H9 (cell line): ENCODE results near the gene ZNF664. TPM values are rescaled to one million over a fixed set of nuclear protein-coding genes. Genes with fewer than 3 reads are reported as not detected.

Source experiments
- DNase-seq: peaks from one replicate; pipeline ENCODE4 v3.0.0-alpha.2; 2017
- H2AFZ ChIP-seq: one replicate; pipeline ENCODE4 v1.6.1; 2013; ENCODE audit warnings: mild to moderate bottlenecking, low read length, control low read depth, moderate library complexity
- H2AK5ac ChIP-seq: 2 replicates; pipeline ENCODE4 v1.6.1; 2013; ENCODE audit warnings: low read length, control low read depth, mixed read lengths; ENCODE audit not compliant: insufficient read length
- H2BK120ac ChIP-seq: one replicate; pipeline ENCODE4 v1.6.1; 2013; ENCODE audit warnings: low read depth, mild to moderate bottlenecking, low read length, control low read depth, inconsistent platforms; ENCODE audit not compliant: poor library complexity, severe bottlenecking
- H2BK12ac ChIP-seq: 2 replicates; pipeline ENCODE4 v1.6.1; 2013; ENCODE audit warnings: low read length, control low read depth, mixed read lengths, low read depth; ENCODE audit not compliant: insufficient read length
- H2BK15ac ChIP-seq: 2 replicates; pipeline ENCODE4 v1.6.1; 2013; ENCODE audit warnings: low read depth, low read length, control low read depth
- H2BK20ac ChIP-seq: one replicate; pipeline ENCODE4 v1.6.1; 2013; ENCODE audit warnings: low read depth, mild to moderate bottlenecking, low read length, control low read depth, inconsistent platforms; ENCODE audit not compliant: poor library complexity, severe bottlenecking
- H2BK5ac ChIP-seq: 2 replicates; pipeline ENCODE4 v1.6.1; 2013; ENCODE audit warnings: low read length, control low read depth, mixed read lengths; ENCODE audit not compliant: insufficient read length
- H3K14ac ChIP-seq: 2 replicates; pipeline ENCODE4 v1.6.1; 2013; ENCODE audit warnings: low read length, control low read depth; ENCODE audit not compliant: insufficient read depth
- H3K18ac ChIP-seq: 2 replicates; pipeline ENCODE4 v1.6.1; 2013; ENCODE audit warnings: low read depth, mild to moderate bottlenecking, mixed read lengths, low read length, control low read depth; ENCODE audit not compliant: insufficient read length
- H3K23ac ChIP-seq: 2 replicates; pipeline ENCODE4 v1.6.1; 2013; ENCODE audit warnings: low read length, control low read depth, mixed read lengths, low read depth; ENCODE audit not compliant: insufficient read length
- H3K23me2 ChIP-seq: 2 replicates; pipeline ENCODE4 v1.6.1; 2013; ENCODE audit warnings: low read depth, mild to moderate bottlenecking, mixed read lengths, low read length, control low read depth; ENCODE audit not compliant: insufficient read length, poor library complexity, severe bottlenecking
- H3K27ac ChIP-seq: 2 replicates; pipeline ENCODE4 v1.5.1; 2013; ENCODE audit warnings: low read length, control low read depth, mixed read lengths, low read depth; ENCODE audit not compliant: insufficient read length
- H3K27me3 ChIP-seq: 2 replicates; pipeline ENCODE4 v1.6.1; 2013; ENCODE audit warnings: low read length, control low read depth, inconsistent platforms; ENCODE audit not compliant: insufficient read depth
- H3K4ac ChIP-seq: 2 replicates; pipeline ENCODE4 v1.6.1; 2013; ENCODE audit warnings: low read depth, mild to moderate bottlenecking, control low read depth, inconsistent platforms, low read length, moderate library complexity
- H3K4me1 ChIP-seq: 2 replicates; pipeline ENCODE4 v1.6.1; 2013; ENCODE audit warnings: low read length, control low read depth, inconsistent platforms; ENCODE audit not compliant: insufficient read depth
- H3K4me2 ChIP-seq: 2 replicates; pipeline ENCODE4 v1.6.1; 2013; ENCODE audit warnings: low read length, control low read depth, mixed read lengths; ENCODE audit not compliant: insufficient read length, insufficient read depth
- H3K56ac ChIP-seq: 2 replicates; pipeline ENCODE4 v1.6.1; 2013; ENCODE audit warnings: low read depth, mild to moderate bottlenecking, mixed read lengths, low read length, control low read depth; ENCODE audit not compliant: insufficient read length
- H3K79me1 ChIP-seq: 2 replicates; pipeline ENCODE4 v1.6.1; 2013; ENCODE audit warnings: low read depth, mild to moderate bottlenecking, moderate library complexity, low read length, control low read depth, inconsistent platforms; ENCODE audit not compliant: insufficient read depth, poor library complexity, severe bottlenecking
- H3K79me2 ChIP-seq: 2 replicates; pipeline ENCODE4 v1.6.1; 2013; ENCODE audit warnings: low read length, control low read depth, inconsistent platforms; ENCODE audit not compliant: insufficient read depth
- H3K9ac ChIP-seq: 2 replicates; pipeline ENCODE4 v1.6.1; 2013; ENCODE audit warnings: low read length, control low read depth, mixed read lengths; ENCODE audit not compliant: insufficient read length; ENCODE audit errors: extremely low read depth
- H3K9me3 ChIP-seq: one replicate; pipeline ENCODE4 v1.6.1; 2013; ENCODE audit warnings: low read depth, low read length, inconsistent platforms; ENCODE audit not compliant: control insufficient read depth
- H3T11ph ChIP-seq: one replicate; pipeline ENCODE4 v1.6.1; 2013; ENCODE audit warnings: mild to moderate bottlenecking, low read length, control low read depth, inconsistent platforms
- H4K20me1 ChIP-seq: one replicate; pipeline ENCODE4 v1.6.1; 2013; ENCODE audit not compliant: control insufficient read depth, insufficient read length, insufficient read depth
- H4K5ac ChIP-seq: 2 replicates; pipeline ENCODE4 v1.6.1; 2013; ENCODE audit warnings: low read depth, mild to moderate bottlenecking, mixed read lengths, low read length, control low read depth; ENCODE audit not compliant: insufficient read length
- H4K8ac ChIP-seq: replicated peaks from 2 replicates; pipeline ENCODE4 v1.6.1; 2013; ENCODE audit warnings: low read length, control low read depth, mixed read lengths, low read depth; ENCODE audit not compliant: insufficient read length
- H4K91ac ChIP-seq: 2 replicates; pipeline ENCODE4 v1.6.1; 2013; ENCODE audit warnings: low read depth, mild to moderate bottlenecking, moderate library complexity, mixed read lengths, low read length, control low read depth; ENCODE audit not compliant: insufficient read length
- H3K27ac Mint-ChIP-seq, 3 experiments: 2 replicates in 2 of 3; 3 replicates in 1 of 3; pipeline ENCODE4 v1.8.0; 2020 to 2021; ENCODE audit warnings: mixed read lengths in 3 of 3, mild to moderate bottlenecking in 1 of 3, moderate library complexity in 1 of 3
- H3K27me3 Mint-ChIP-seq: 2 replicates; pipeline ENCODE4 v1.8.0; 2021; ENCODE audit warnings: low read depth, mild to moderate bottlenecking, moderate library complexity, mixed read lengths
- H3K36me3 Mint-ChIP-seq, 3 experiments: 2 replicates in 2 of 3; 3 replicates in 1 of 3; pipeline ENCODE4 v1.8.0; 2020 to 2021; ENCODE audit warnings: low read depth in 3 of 3, mixed read lengths in 3 of 3; ENCODE audit not compliant: insufficient read depth in 1 of 3
- H3K4me1 Mint-ChIP-seq, 2 experiments: 2 replicates each; pipeline ENCODE4 v1.8.0; 2020; ENCODE audit warnings: mixed read lengths in 2 of 2
- H3K4me3 Mint-ChIP-seq, 2 experiments: 2 replicates in 1 of 2; 3 replicates in 1 of 2; pipeline ENCODE4 v1.8.0; 2020 to 2021; ENCODE audit warnings: mild to moderate bottlenecking in 2 of 2, mixed read lengths in 2 of 2, moderate library complexity in 1 of 2
- H3K9me3 Mint-ChIP-seq, 2 experiments: 2 replicates in 1 of 2; 3 replicates in 1 of 2; pipeline ENCODE4 v1.8.0; 2020; ENCODE audit warnings: mild to moderate bottlenecking in 2 of 2, mixed read lengths in 2 of 2, moderate library complexity in 1 of 2
- WGBS: extraction: QIAGEN DNeasy Blood & Tissue Kit; methylation state at CpG from one replicate; pipeline ENCODE4 v1.1.7; 2013; ENCODE audit warnings: missing lambda C conversion rate, low lambda C conversion rate, mixed read lengths; ENCODE audit not compliant: insufficient read length; ENCODE audit errors: extremely low coverage; 5-methylcytosine and 5-hydroxymethylcytosine counted together
- total RNA-seq: library from RNA; stranded (reverse); gene quantifications from 2 replicates; pipeline ENCODE4 v1.2.1, GENCODE V29; 2021
- TF ChIP-seq, protein P1 (sequence below): fragments of 200-600 bp; sonication (generic); conservative IDR thresholded peaks from 3 replicates; pipeline ENCODE4 v1.8.0; 2021; ENCODE audit warnings: antibody characterized with exemption, mild to moderate bottlenecking

The ZNF664 gene
- total RNA-seq, 1 experiment from 2014 or later, result 29.5 TPM

- H4K20me1 ChIP-seq, result no peaks in the 10 kb centered on the region
- no peak overlapping the region for H3K4me2 ChIP-seq
- TF ChIP-seq, protein P1, sequence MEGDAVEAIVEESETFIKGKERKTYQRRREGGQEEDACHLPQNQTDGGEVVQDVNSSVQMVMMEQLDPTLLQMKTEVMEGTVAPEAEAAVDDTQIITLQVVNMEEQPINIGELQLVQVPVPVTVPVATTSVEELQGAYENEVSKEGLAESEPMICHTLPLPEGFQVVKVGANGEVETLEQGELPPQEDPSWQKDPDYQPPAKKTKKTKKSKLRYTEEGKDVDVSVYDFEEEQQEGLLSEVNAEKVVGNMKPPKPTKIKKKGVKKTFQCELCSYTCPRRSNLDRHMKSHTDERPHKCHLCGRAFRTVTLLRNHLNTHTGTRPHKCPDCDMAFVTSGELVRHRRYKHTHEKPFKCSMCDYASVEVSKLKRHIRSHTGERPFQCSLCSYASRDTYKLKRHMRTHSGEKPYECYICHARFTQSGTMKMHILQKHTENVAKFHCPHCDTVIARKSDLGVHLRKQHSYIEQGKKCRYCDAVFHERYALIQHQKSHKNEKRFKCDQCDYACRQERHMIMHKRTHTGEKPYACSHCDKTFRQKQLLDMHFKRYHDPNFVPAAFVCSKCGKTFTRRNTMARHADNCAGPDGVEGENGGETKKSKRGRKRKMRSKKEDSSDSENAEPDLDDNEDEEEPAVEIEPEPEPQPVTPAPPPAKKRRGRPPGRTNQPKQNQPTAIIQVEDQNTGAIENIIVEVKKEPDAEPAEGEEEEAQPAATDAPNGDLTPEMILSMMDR, result no peak
- H3K79me1 ChIP-seq, result no peaks in the 10 kb centered on the region
- no peak overlapping the region for H3K56ac ChIP-seq
- no peak overlapping the region for H4K8ac ChIP-seq
- no peak overlapping the region for H3K14ac ChIP-seq
- no peak overlapping the region for H2BK12ac ChIP-seq
- H3K79me2 ChIP-seq, result no peaks in the 10 kb centered on the region
- no peaks in the 10 kb centered on the region for H3K4me1 ChIP-seq
- no peak overlapping the region for H3T11ph ChIP-seq
- H2BK120ac ChIP-seq, result no peak overlapping the region
- H4K5ac ChIP-seq, result no peak overlapping the region
- H2AFZ ChIP-seq, result no peak overlapping the region
- no peak overlapping the region for H3K9ac ChIP-seq
- no peak overlapping the region for H3K18ac ChIP-seq
- H3K9me3 Mint-ChIP-seq, result no peaks in the 10 kb centered on the region
- no peak for DNase-seq
- H2BK5ac ChIP-seq, result no peak overlapping the region
- H3K27ac ChIP-seq, result no peak overlapping the region
- peaks cover 2 to 5% (median 4%) of the 10 kb centered on the region in 3 experiments; a peak in 4 of 7 replicates for H3K36me3 Mint-ChIP-seq
- no peak overlapping the region for H2BK15ac ChIP-seq
- no peak overlapping the region for H3K4ac ChIP-seq
- H2BK20ac ChIP-seq, result no peak overlapping the region
- H3K9me3 ChIP-seq, result no peaks in the 10 kb centered on the region
- H3K23ac ChIP-seq, result no peak overlapping the region
- no peaks in the 10 kb centered on the region; the same call in 1 of the 2 replicates for H3K27me3 Mint-ChIP-seq
- WGBS, result no CpG with 5 or more reads among the region's 6 CpGs
- H3K4me1 Mint-ChIP-seq, result peaks cover 16 to 25% of the 10 kb centered on the region in 2 experiments
- no peak overlapping the region for H4K91ac ChIP-seq
- H3K27me3 ChIP-seq, result no peaks in the 10 kb centered on the region
- no peak overlapping the region; a peak in 1 of 7 replicates for H3K27ac Mint-ChIP-seq
- H2AK5ac ChIP-seq, result no peak overlapping the region
- no peak overlapping the region for H3K4me3 Mint-ChIP-seq
- no peaks in the 10 kb centered on the region for H3K23me2 ChIP-seq
These were observed 23.6 kb downstream of the ZNF664 start for GRCh38 chr12:123996581-123996980.
